Suprapubic skin (tissue), 4 donors: Measurements from ENCODE around the gene CLEC18A. TPM values are rescaled to one million over a fixed set of nuclear protein-coding genes. Genes with fewer than 3 reads are reported as not detected.
"Not testable (repeated sequence)": the region's sequence is repeated elsewhere in the genome, so short reads cannot be mapped to it uniquely, and the experiment has no call there.

Experiments used
- DNase-seq, 2 donors: peaks; one replicate each; pipeline ENCODE4 v3.0.0-alpha.2; 2019; ENCODE audit warnings: low spot score in 2 of 2
- H3K27ac ChIP-seq: fragments of 200-600 bp; sonication (generic); one replicate; pipeline ENCODE4 v1.5.1; 2019
- H3K27me3 ChIP-seq: fragments of 200-600 bp; sonication (generic); one replicate; pipeline ENCODE4 v1.5.1; 2019
- H3K36me3 ChIP-seq: fragments of 200-600 bp; sonication (generic); one replicate; pipeline ENCODE4 v1.5.1; 2019
- H3K4me1 ChIP-seq: fragments of 200-600 bp; sonication (generic); one replicate; pipeline ENCODE4 v1.5.1; 2019
- H3K4me3 ChIP-seq: fragments of 200-600 bp; sonication (generic); one replicate; pipeline ENCODE4 v1.5.1; 2019; ENCODE audit warnings: mild to moderate bottlenecking
- H3K9me3 ChIP-seq: fragments of 200-600 bp; sonication (generic); one replicate; pipeline ENCODE4 v1.5.1; 2019
- WGBS: methylation state at CpG from one replicate; pipeline ENCODE4 v1.1.5; 2018; 5-methylcytosine and 5-hydroxymethylcytosine counted together
- total RNA-seq, 4 donors: library from RNA; depleted of rRNA; stranded (reverse); fragments of >200 nt; gene quantifications; one replicate each; pipeline ENCODE4 v1.1.0, GENCODE V29; 2016

Gene CLEC18A
- total RNA-seq, 4 donors from 2014 or later: 0.87 to 2.9 (median 1.5) TPM

- H3K9me3 ChIP-seq, H3K27ac ChIP-seq, H3K27me3 ChIP-seq, H3K36me3 ChIP-seq, DNase-seq, H3K4me3 ChIP-seq, H3K4me1 ChIP-seq: not testable (repeated sequence)
- no CpG with 5 or more reads among the region's 5 CpGs for WGBS
Observed at GRCh38 chr16:69967688-69968087, 16.6 kb downstream of the CLEC18A start.

- not testable (repeated sequence) for H3K4me1 ChIP-seq, H3K27me3 ChIP-seq, H3K27ac ChIP-seq, H3K36me3 ChIP-seq, H3K4me3 ChIP-seq, H3K9me3 ChIP-seq, DNase-seq
- WGBS: no CpG with 5 or more reads among the region's 10 CpGs
Observed at GRCh38 chr16:69968125-69968524, 17.0 kb downstream of the CLEC18A start.

GRCh38 chr16:69969657-69970056 lies 18.5 kb downstream of the CLEC18A start:
- not testable (repeated sequence) for H3K27me3 ChIP-seq, H3K27ac ChIP-seq, H3K36me3 ChIP-seq, H3K9me3 ChIP-seq, DNase-seq, H3K4me1 ChIP-seq, H3K4me3 ChIP-seq
- no CpG with 5 or more reads among the region's 4 CpGs for WGBS

- not testable (repeated sequence) for H3K36me3 ChIP-seq, DNase-seq, H3K27me3 ChIP-seq, H3K27ac ChIP-seq, H3K4me3 ChIP-seq, H3K9me3 ChIP-seq, H3K4me1 ChIP-seq
- WGBS: 89% methylated on average over 2 of the region's 7 CpGs
Observed at GRCh38 chr16:69972120-69972519, 21.0 kb downstream of the CLEC18A start.

GRCh38 chr16:69972935-69973334 lies 21.8 kb downstream of the CLEC18A start:
- 85% methylated on average over 2 of the region's 8 CpGs for WGBS
- not testable (repeated sequence) for H3K36me3 ChIP-seq, H3K4me1 ChIP-seq, H3K4me3 ChIP-seq, DNase-seq, H3K9me3 ChIP-seq, H3K27me3 ChIP-seq, H3K27ac ChIP-seq

GRCh38 chr16:69985196-69985595 lies 34.1 kb downstream of the CLEC18A start:
- DNase-seq, H3K9me3 ChIP-seq, H3K27ac ChIP-seq, H3K4me1 ChIP-seq, H3K36me3 ChIP-seq, H3K4me3 ChIP-seq, H3K27me3 ChIP-seq: not testable (repeated sequence)
- WGBS: 57% methylated on average over 1 of the region's 1 CpG

- not testable (repeated sequence) for H3K27me3 ChIP-seq, H3K4me1 ChIP-seq, H3K4me3 ChIP-seq, H3K9me3 ChIP-seq, DNase-seq, H3K27ac ChIP-seq
- WGBS: 77% methylated on average over 3 of the region's 3 CpGs
- H3K36me3 ChIP-seq: peaks cover 30% of the 10 kb centered on the region
Observed at GRCh38 chr16:69997956-69998355, 46.8 kb downstream of the CLEC18A start.

- peaks cover 16% of the 10 kb centered on the region for H3K36me3 ChIP-seq
- not testable (repeated sequence) for H3K9me3 ChIP-seq
Observed at GRCh38 chr16:69999801-70000200, 48.7 kb downstream of the CLEC18A start.

GRCh38 chr16:70003511-70003910 lies 52.4 kb downstream of the CLEC18A start:
- H3K36me3 ChIP-seq: peaks cover 16% of the 10 kb centered on the region
- H3K4me1 ChIP-seq, H3K27ac ChIP-seq, H3K4me3 ChIP-seq, DNase-seq, H3K27me3 ChIP-seq, H3K9me3 ChIP-seq: not testable (repeated sequence)
- 90% methylated on average over 2 of the region's 2 CpGs for WGBS

More at GRCh38 chr16:69999801-70000200, 48.7 kb downstream of the CLEC18A start:
- not testable (repeated sequence) for H3K27me3 ChIP-seq, H3K4me1 ChIP-seq, H3K27ac ChIP-seq, H3K4me3 ChIP-seq, DNase-seq
- 84% methylated on average over 9 of the region's 9 CpGs for WGBS

- peaks cover 39% of the 10 kb centered on the region for H3K36me3 ChIP-seq
- not testable (repeated sequence) for H3K4me3 ChIP-seq, H3K9me3 ChIP-seq, H3K4me1 ChIP-seq, H3K27ac ChIP-seq, H3K27me3 ChIP-seq, DNase-seq
- 84% methylated on average over 3 of the region's 3 CpGs for WGBS
Observed at GRCh38 chr16:70008604-70009003, 57.5 kb downstream of the CLEC18A start.

- not testable (repeated sequence) for H3K4me1 ChIP-seq, H3K4me3 ChIP-seq, H3K27ac ChIP-seq, H3K9me3 ChIP-seq, DNase-seq, H3K27me3 ChIP-seq
- H3K36me3 ChIP-seq: peaks cover 38% of the 10 kb centered on the region
- 96% methylated on average over 8 of the region's 8 CpGs for WGBS
Observed at GRCh38 chr16:70010615-70011014, 59.5 kb downstream of the CLEC18A start.

GRCh38 chr16:70011120-70011519 lies 60.0 kb downstream of the CLEC18A start:
- H3K4me3 ChIP-seq, H3K27me3 ChIP-seq, H3K9me3 ChIP-seq, H3K27ac ChIP-seq, H3K4me1 ChIP-seq, DNase-seq: not testable (repeated sequence)
- WGBS: 87% methylated on average over 9 of the region's 11 CpGs
- peaks cover 43% of the 10 kb centered on the region for H3K36me3 ChIP-seq

- H3K4me1 ChIP-seq, H3K27me3 ChIP-seq, H3K27ac ChIP-seq, H3K9me3 ChIP-seq, H3K4me3 ChIP-seq, DNase-seq: not testable (repeated sequence)
- WGBS: 83% methylated on average over 11 of the region's 11 CpGs
- peaks cover 53% of the 10 kb centered on the region for H3K36me3 ChIP-seq
Observed at GRCh38 chr16:70012354-70012753, 61.2 kb downstream of the CLEC18A start.

GRCh38 chr16:70012951-70013350 lies 61.8 kb downstream of the CLEC18A start:
- not testable (repeated sequence) for H3K4me1 ChIP-seq, H3K9me3 ChIP-seq, H3K27me3 ChIP-seq, H3K27ac ChIP-seq, H3K4me3 ChIP-seq, DNase-seq
- H3K36me3 ChIP-seq: peaks cover 58% of the 10 kb centered on the region
- 90% methylated on average over 11 of the region's 11 CpGs for WGBS
